DND-41 (cell line): Measurements from ENCODE around the gene SGSM2.

ENCODE experiments used
- ATAC-seq: fragments of 200-7000 bp; cut with Tn5 transposase; 3 replicates; pipeline ENCODE4 v1.9.1; 2021; ENCODE audit warnings: low read depth; ENCODE audit not compliant: insufficient read depth
- DNase-seq: peaks from one replicate; pipeline ENCODE4 v3.0.0-alpha.2; 2020
- H2AFZ ChIP-seq: 2 replicates; pipeline ENCODE4 v1.6.0; 2012; ENCODE audit warnings: low read depth, low read length
- H3K27ac ChIP-seq: 2 replicates; pipeline ENCODE4 v1.5.1; 2012; ENCODE audit warnings: low read length, inconsistent platforms
- H3K27me3 ChIP-seq: fragments of 200-600 bp; sonication (generic); 2 replicates; pipeline ENCODE4 v1.6.0; 2012; ENCODE audit warnings: low read length, mild to moderate bottlenecking, inconsistent platforms; ENCODE audit not compliant: insufficient read depth, poor library complexity
- H3K36me3 ChIP-seq: 2 replicates; pipeline ENCODE4 v1.5.1; 2012; ENCODE audit warnings: low read length, inconsistent platforms; ENCODE audit not compliant: insufficient read depth
- H3K4me1 ChIP-seq: 2 replicates; pipeline ENCODE4 v1.5.1; 2012; ENCODE audit warnings: mild to moderate bottlenecking, low read length; ENCODE audit not compliant: insufficient read depth
- H3K4me2 ChIP-seq: 2 replicates; pipeline ENCODE4 v1.6.0; 2012; ENCODE audit warnings: mild to moderate bottlenecking, moderate library complexity, low read length, inconsistent platforms; ENCODE audit not compliant: insufficient read depth
- H3K4me3 ChIP-seq, 2 experiments: fragments of 200-600 bp in 1 of 2; shearing (Covaris generic) in 1 of 2; 2 replicates each; pipeline ENCODE4 v1.5.1; 2012 to 2016; ENCODE audit warnings: inconsistent platforms in 2 of 2, low read length in 2 of 2, mild to moderate bottlenecking in 2 of 2, low read depth in 1 of 2, moderate library complexity in 1 of 2
- H3K79me2 ChIP-seq: 2 replicates; pipeline ENCODE4 v1.6.0; 2012; ENCODE audit warnings: low read length, inconsistent platforms; ENCODE audit not compliant: insufficient read depth
- H3K9ac ChIP-seq: 2 replicates; pipeline ENCODE4 v1.6.0; 2012; ENCODE audit warnings: low read depth, mild to moderate bottlenecking, inconsistent platforms, low read length, moderate library complexity
- H3K9me3 ChIP-seq: 2 replicates; pipeline ENCODE4 v1.5.1; 2012; ENCODE audit warnings: low read length, moderate library complexity, mild to moderate bottlenecking, inconsistent platforms; ENCODE audit not compliant: insufficient read depth, severe bottlenecking
- H4K20me1 ChIP-seq: 2 replicates; pipeline ENCODE4 v1.6.0; 2012; ENCODE audit warnings: low read length; ENCODE audit not compliant: insufficient read depth
- CTCF ChIP-seq: IDR thresholded peaks from 2 replicates; pipeline ENCODE4 v1.5.1; 2012; ENCODE audit warnings: borderline replicate concordance, low read length, moderate library complexity, mild to moderate bottlenecking; ENCODE audit not compliant: poor library complexity, severe bottlenecking; ENCODE audit errors: extremely low read depth
- EZH2 ChIP-seq: IDR thresholded peaks from 3 replicates; pipeline ENCODE4 v1.6.1; 2012; ENCODE audit warnings: borderline replicate concordance, low read depth, mild to moderate bottlenecking, moderate library complexity, low read length, inconsistent platforms; ENCODE audit not compliant: severe bottlenecking

The SGSM2 gene

GRCh38 chr17:2374549-2375285 is 37.4 kb downstream of the SGSM2 start:
- no peak overlapping the region for H3K4me2 ChIP-seq
- H3K9me3 ChIP-seq = no peaks in the 10 kb centered on the region
- H4K20me1 ChIP-seq = 0 out of 2 replicates have a peak, but pooled peaks cover 3% of the 10 kb centered on the region
- peaks cover 69% of the 10 kb centered on the region for H3K36me3 ChIP-seq
- no peaks in the 10 kb centered on the region for H3K27me3 ChIP-seq
- no peak overlapping the region for H2AFZ ChIP-seq
- TF ChIP-seq CTCF (no peak), EZH2 (no peak)
- H3K4me3 ChIP-seq = no peak overlapping the region
- ATAC-seq (no peak), DNase-seq (no peak)
- no peaks in the 10 kb centered on the region for H3K79me2 ChIP-seq
- H3K4me1 ChIP-seq = no peaks in the 10 kb centered on the region
- no peak overlapping the region for H3K27ac ChIP-seq
- H3K9ac ChIP-seq = no peak overlapping the region

GRCh38 chr17:2375406-2375805 is 38.1 kb downstream of the SGSM2 start:
- Histone ChIP-seq H3K79me2 (no peaks in the 10 kb centered on the region), H3K4me1 (no peaks in the 10 kb centered on the region), H2AFZ (no peak overlapping the region), H4K20me1 (0 out of 2 replicates have a peak, but pooled peaks cover 3% of the 10 kb centered on the region), H3K9ac (no peak overlapping the region), H3K36me3 (peaks cover 76% of the 10 kb centered on the region), H3K9me3 (no peaks in the 10 kb centered on the region), H3K27ac (no peak overlapping the region), H3K4me3 (no peak overlapping the region), H3K4me2 (no peak overlapping the region), H3K27me3 (no peaks in the 10 kb centered on the region)
- ATAC-seq (no peak), DNase-seq (no peak)
- TF ChIP-seq EZH2 (no peak), CTCF (no peak)

- 0 out of 2 replicates have a peak, but pooled peaks cover 3% of the 10 kb centered on the region for H4K20me1 ChIP-seq
- no peak overlapping the region for H3K4me2 ChIP-seq
- ATAC-seq (no peak), DNase-seq (no peak)
- peaks cover 76% of the 10 kb centered on the region for H3K36me3 ChIP-seq
- H3K4me1 ChIP-seq = no peaks in the 10 kb centered on the region
- no peaks in the 10 kb centered on the region for H3K79me2 ChIP-seq
- no peaks in the 10 kb centered on the region for H3K9me3 ChIP-seq
- H3K4me3 ChIP-seq = no peak overlapping the region
- H3K9ac ChIP-seq = no peak overlapping the region
- no peaks in the 10 kb centered on the region for H3K27me3 ChIP-seq
- H3K27ac ChIP-seq = no peak overlapping the region
- H2AFZ ChIP-seq = no peak overlapping the region
- TF ChIP-seq CTCF (no peak), EZH2 (no peak)
Observed at GRCh38 chr17:2376107-2376506, 38.8 kb downstream of the SGSM2 start.
